Vein endothelial cell (primary cell): ENCODE data around the gene SCGB2B2. TPM values are rescaled to one million over a fixed set of nuclear protein-coding genes. Genes with fewer than 3 reads are reported as not detected.

Experiments
- small RNA-seq: library from RNA; depleted of rRNA; stranded (forward); fragments of <200 nt; gene quantifications from one replicate; pipeline ENCODE3, GENCODE V24; 2012
- total RNA-seq: library from RNA; depleted of rRNA; stranded (reverse); fragments of >200 nt; gene quantifications from 2 replicates; pipeline ENCODE4 v1.2.3, GENCODE V29; 2012

Gene SCGB2B2, protein sequence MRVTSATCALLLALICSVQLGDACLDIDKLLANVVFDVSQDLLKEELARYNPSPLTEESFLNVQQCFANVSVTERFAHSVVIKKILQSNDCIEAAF
- 0.29 TPM in 1 of 2 replicates, not detected in the other for total RNA-seq

DNA sequence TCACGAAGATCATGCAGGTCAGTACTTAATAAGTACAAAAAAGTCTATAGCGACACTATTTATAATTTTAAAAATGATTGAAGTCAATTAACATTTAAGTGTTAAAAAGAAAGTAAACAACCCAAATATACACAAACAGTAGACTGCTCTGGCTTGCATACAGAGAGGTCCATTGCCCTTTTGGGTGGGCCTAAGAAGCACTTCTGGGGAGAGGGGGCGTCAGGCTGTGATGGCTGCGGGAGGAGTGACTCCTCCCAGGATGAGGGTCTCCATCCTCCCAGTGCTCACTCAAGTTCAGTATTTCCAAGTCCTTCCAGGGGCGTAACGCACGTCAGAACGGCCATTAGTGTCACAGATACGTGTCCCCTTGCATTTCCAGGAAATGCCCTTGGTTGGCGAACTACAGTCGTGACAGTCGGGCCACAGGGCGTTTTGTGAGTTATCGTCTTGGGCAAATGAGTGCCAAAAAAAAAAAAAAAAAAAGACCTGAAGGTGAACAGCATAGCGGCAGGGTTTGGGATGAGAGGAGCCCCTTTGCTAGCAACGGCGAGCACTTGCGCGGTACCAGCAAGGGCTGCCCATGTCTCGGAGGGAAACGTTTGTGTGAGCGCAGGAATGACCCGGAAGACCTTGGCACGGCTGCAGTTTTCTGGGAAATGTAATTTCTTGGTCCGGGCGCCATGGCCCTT lies at the start of gene SCGB2B2:
SCGB2B2 (minus strand) TSS at position 463 of the 689 bp plus-strand sequence. CDS start 82,596 bp downstream, outside the sequence.

GRCh38 chr19:34677386-34678084 lies 576 bp upstream of the SCGB2B2 start, which contains the start of gene ZNF302:
Gene ZNF302, plus strand, starts transcription at chr19:34677678. Its CDS starts 1,127 bp downstream, at chr19:34678805.

Small RNA genes within 50 kb of the gene (small RNA-seq; reads per million reads assigned to genes)
- gene RF00611 = not detected

Other genes with a start within 250 kb of the SCGB2B2 start
- gene UBA2, start 248.8 kb downstream of the SCGB2B2 start, total RNA-seq = 91.5 and 116 TPM in 2 replicates
- gene WTIP, start 195.4 kb downstream of the SCGB2B2 start, total RNA-seq = 29.9 and 41.5 TPM in 2 replicates
- 13.1 and 16.4 TPM in 2 replicates for gene ZNF302, start 519 bp upstream of the SCGB2B2 start, total RNA-seq
- 9.8 and 15.1 TPM in 2 replicates for gene ZNF181, start 57.1 kb upstream of the SCGB2B2 start, total RNA-seq
- gene ZNF599, start 96.1 kb upstream of the SCGB2B2 start, total RNA-seq = 5.9 and 7.5 TPM in 2 replicates
- 3.9 and 5.1 TPM in 2 replicates for gene ZNF30, start 249.7 kb upstream of the SCGB2B2 start, total RNA-seq